Prostate gland (tissue), 2 donors: Measurements from ENCODE around the gene FGF2. TPM values are rescaled to one million over a fixed set of nuclear protein-coding genes. Genes with fewer than 3 reads are reported as not detected.

ENCODE experiments used
- DNase-seq: peaks from one replicate; pipeline ENCODE4 v3.0.0-alpha.2; 2019; ENCODE audit warnings: low spot score
- H3K27ac ChIP-seq, 2 donors: fragments of 200-600 bp; sonication (generic); 2 replicates each; pipeline ENCODE4 v1.5.1; 2017 to 2019
- H3K27me3 ChIP-seq: fragments of 200-600 bp; sonication (generic); replicated peaks from 2 replicates; pipeline ENCODE4 v1.5.1; 2019; ENCODE audit not compliant: insufficient read depth
- H3K36me3 ChIP-seq, 2 donors: fragments of 200-600 bp; sonication (generic); 1 replicate in 1 of 2; 2 replicates in 1 of 2; pipeline versions ENCODE4 v1.5.1 to v1.8.1; 2017 to 2019
- H3K4me1 ChIP-seq: fragments of 200-600 bp; sonication (generic); replicated peaks from 2 replicates; pipeline ENCODE4 v1.5.1; 2019
- H3K4me3 ChIP-seq, 2 donors: fragments of 200-600 bp; sonication (generic); 2 replicates each; pipeline ENCODE4 v1.5.1; 2017 to 2019
- H3K9me3 ChIP-seq: fragments of 200-600 bp; sonication (generic); 2 replicates; pipeline ENCODE4 v1.5.1; 2017
- CTCF ChIP-seq, 4 experiments: fragments of 200-600 bp in 2 of 4; fragments of 450-650 bp in 2 of 4; sonication (generic) in 2 of 4; IDR thresholded peaks; 1 replicate in 3 of 4; 2 replicates in 1 of 4; pipeline ENCODE4 v1.5.1; 2016 to 2019; ENCODE audit warnings: antibody characterized with exemption in 4 of 4, mild to moderate bottlenecking in 2 of 4, moderate library complexity in 2 of 4
- POLR2A ChIP-seq: fragments of 450-650 bp; IDR thresholded peaks from one replicate; pipeline ENCODE4 v1.6.1; 2016; ENCODE audit warnings: antibody characterized with exemption, mild to moderate bottlenecking
- POLR2AphosphoS5 ChIP-seq: sonication (generic); formaldehyde crosslinking; IDR thresholded peaks from one replicate; pipeline ENCODE4 v1.6.1; 2017; ENCODE audit warnings: antibody characterized with exemption
- WGBS: methylation state at CpG from one replicate; pipeline ENCODE4 v1.1.5; 2018; 5-methylcytosine and 5-hydroxymethylcytosine counted together
- intact Hi-C: fragments of 100-400 bp; cut with DNase I; formaldehyde crosslinking; loops from one replicate; pipeline ENCODE4 v1.14.2; 2022
- total RNA-seq, 2 donors: library from RNA; depleted of rRNA; stranded (reverse); fragments of >200 nt; gene quantifications; one replicate each; pipeline ENCODE4 v1.1.0, GENCODE V29; 2016

The FGF2 gene
- total RNA-seq, 2 donors from 2014 or later = 4.4 to 4.8 TPM

- Histone ChIP-seq H3K9me3 (no peaks in the 10 kb centered on the region), H3K27me3 (no peaks in the 10 kb centered on the region), H3K4me1 (no peaks in the 10 kb centered on the region), H3K4me3 (no peak overlapping the region), H3K27ac (no peak overlapping the region), H3K36me3 (no peaks in the 10 kb centered on the region)
- DNase-seq = no peak
- intact Hi-C loops = no loop called here
- WGBS = 74% methylated on average over 5 of the region's 5 CpGs
- TF ChIP-seq POLR2A (no peak), POLR2AphosphoS5 (no peak), CTCF (IDR thresholded peaks at IDR 0.05) (no peak)
Observed at GRCh38 chr4:122875949-122876348, 49.3 kb downstream of the FGF2 start.

- Histone ChIP-seq H3K27me3 (no peaks in the 10 kb centered on the region), H3K27ac (no peak overlapping the region), H3K9me3 (no peaks in the 10 kb centered on the region), H3K36me3 (no peaks in the 10 kb centered on the region), H3K4me3 (no peak overlapping the region), H3K4me1 (no peaks in the 10 kb centered on the region)
- intact Hi-C loops = no loop called here
- 63% methylated on average over 3 of the region's 3 CpGs for WGBS
- DNase-seq = no peak
- no peak for TF ChIP-seq POLR2AphosphoS5
- no peak for TF ChIP-seq CTCF (IDR thresholded peaks at IDR 0.05)
- no peak for TF ChIP-seq POLR2A
Observed at GRCh38 chr4:122876456-122876855, 49.8 kb downstream of the FGF2 start.

GRCh38 chr4:122879001-122879400 is 52.4 kb downstream of the FGF2 start:
- Histone ChIP-seq H3K36me3 (no peaks in the 10 kb centered on the region), H3K4me1 (no peaks in the 10 kb centered on the region), H3K27me3 (no peaks in the 10 kb centered on the region), H3K9me3 (no peaks in the 10 kb centered on the region), H3K27ac (no peak overlapping the region), H3K4me3 (no peak overlapping the region)
- no peak for TF ChIP-seq POLR2AphosphoS5
- TF ChIP-seq POLR2A = no peak
- TF ChIP-seq CTCF (IDR thresholded peaks at IDR 0.05) = no peak
- intact Hi-C loops = no loop called here
- no peak for DNase-seq

GRCh38 chr4:122882857-122883735 is 56.5 kb downstream of the FGF2 start:
- H3K9me3 ChIP-seq = no peaks in the 10 kb centered on the region
- no peak overlapping the region for H3K4me3 ChIP-seq
- WGBS = 71% methylated on average over 5 of the region's 5 CpGs
- H3K4me1 ChIP-seq = no peaks in the 10 kb centered on the region
- no peaks in the 10 kb centered on the region for H3K27me3 ChIP-seq
- no peak for DNase-seq
- TF ChIP-seq POLR2AphosphoS5 (no peak), POLR2A (no peak), CTCF (IDR thresholded peaks at IDR 0.05) (no peak)
- H3K27ac ChIP-seq = no peak overlapping the region
- no peaks in the 10 kb centered on the region for H3K36me3 ChIP-seq
- intact Hi-C loops = no loop called here

GRCh38 chr4:122884499-122884898 is 57.9 kb downstream of the FGF2 start:
- H3K4me3 ChIP-seq = no peak overlapping the region
- intact Hi-C loops = no loop called here
- H3K36me3 ChIP-seq = no peaks in the 10 kb centered on the region
- H3K4me1 ChIP-seq = no peaks in the 10 kb centered on the region
- TF ChIP-seq POLR2AphosphoS5 (no peak), CTCF (IDR thresholded peaks at IDR 0.05) (no peak), POLR2A (no peak)
- DNase-seq = no peak
- no peak overlapping the region for H3K27ac ChIP-seq
- no peaks in the 10 kb centered on the region for H3K9me3 ChIP-seq
- WGBS = 79% methylated on average over 1 of the region's 1 CpG
- H3K27me3 ChIP-seq = no peaks in the 10 kb centered on the region
